Measurements from ENCODE around the gene SOX14. TPM values are rescaled to one million over a fixed set of nuclear protein-coding genes. Genes with fewer than 3 reads are reported as not detected.

SOX14 gene
- total RNA-seq, 2 donors from 2014 or later, result not detected

DNA sequence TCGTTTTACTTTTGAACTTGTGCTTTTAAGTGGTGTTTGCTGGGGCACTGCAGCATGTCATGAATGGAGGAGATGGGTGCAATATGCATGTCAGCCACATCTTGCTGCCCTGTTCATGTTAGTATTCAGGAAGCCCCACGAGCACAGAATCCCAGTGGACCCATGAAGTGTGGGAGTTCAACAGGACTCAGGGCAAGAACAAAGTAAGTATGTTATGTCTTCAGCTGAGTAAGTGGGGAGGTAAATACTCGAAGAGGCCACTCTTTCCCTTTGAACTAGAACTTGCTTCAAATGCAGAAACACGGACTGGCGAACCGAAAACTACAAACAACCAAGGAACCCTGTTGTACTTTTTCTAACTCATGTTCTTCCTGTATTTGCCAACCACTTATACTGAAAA, 23.4 kb downstream of the SOX14 start:
- TF ChIP-seq, protein P1, sequence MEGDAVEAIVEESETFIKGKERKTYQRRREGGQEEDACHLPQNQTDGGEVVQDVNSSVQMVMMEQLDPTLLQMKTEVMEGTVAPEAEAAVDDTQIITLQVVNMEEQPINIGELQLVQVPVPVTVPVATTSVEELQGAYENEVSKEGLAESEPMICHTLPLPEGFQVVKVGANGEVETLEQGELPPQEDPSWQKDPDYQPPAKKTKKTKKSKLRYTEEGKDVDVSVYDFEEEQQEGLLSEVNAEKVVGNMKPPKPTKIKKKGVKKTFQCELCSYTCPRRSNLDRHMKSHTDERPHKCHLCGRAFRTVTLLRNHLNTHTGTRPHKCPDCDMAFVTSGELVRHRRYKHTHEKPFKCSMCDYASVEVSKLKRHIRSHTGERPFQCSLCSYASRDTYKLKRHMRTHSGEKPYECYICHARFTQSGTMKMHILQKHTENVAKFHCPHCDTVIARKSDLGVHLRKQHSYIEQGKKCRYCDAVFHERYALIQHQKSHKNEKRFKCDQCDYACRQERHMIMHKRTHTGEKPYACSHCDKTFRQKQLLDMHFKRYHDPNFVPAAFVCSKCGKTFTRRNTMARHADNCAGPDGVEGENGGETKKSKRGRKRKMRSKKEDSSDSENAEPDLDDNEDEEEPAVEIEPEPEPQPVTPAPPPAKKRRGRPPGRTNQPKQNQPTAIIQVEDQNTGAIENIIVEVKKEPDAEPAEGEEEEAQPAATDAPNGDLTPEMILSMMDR (IDR thresholded peaks at IDR 0.05), result no peak
- no peak for DNase-seq (ENCODE audit: low spot score)
- no peaks in the 10 kb centered on the region for H3K4me1 ChIP-seq

GRCh38 chr3:137789236-137789635, 25.1 kb downstream of the SOX14 start:
- H3K4me1 ChIP-seq, result no peaks in the 10 kb centered on the region
- H3K27ac ChIP-seq, result no peak overlapping the region

More for the DNA sequence above, 23.4 kb downstream of the SOX14 start:
- Histone ChIP-seq H3K36me3 (no peaks in the 10 kb centered on the region), H3K27ac (no peak overlapping the region), H3K27me3 (peaks cover 0 to 5% of the 10 kb centered on the region in 2 donors), H3K4me3 (no peak overlapping the region), H3K9me3 (no peaks in the 10 kb centered on the region)

DNA sequence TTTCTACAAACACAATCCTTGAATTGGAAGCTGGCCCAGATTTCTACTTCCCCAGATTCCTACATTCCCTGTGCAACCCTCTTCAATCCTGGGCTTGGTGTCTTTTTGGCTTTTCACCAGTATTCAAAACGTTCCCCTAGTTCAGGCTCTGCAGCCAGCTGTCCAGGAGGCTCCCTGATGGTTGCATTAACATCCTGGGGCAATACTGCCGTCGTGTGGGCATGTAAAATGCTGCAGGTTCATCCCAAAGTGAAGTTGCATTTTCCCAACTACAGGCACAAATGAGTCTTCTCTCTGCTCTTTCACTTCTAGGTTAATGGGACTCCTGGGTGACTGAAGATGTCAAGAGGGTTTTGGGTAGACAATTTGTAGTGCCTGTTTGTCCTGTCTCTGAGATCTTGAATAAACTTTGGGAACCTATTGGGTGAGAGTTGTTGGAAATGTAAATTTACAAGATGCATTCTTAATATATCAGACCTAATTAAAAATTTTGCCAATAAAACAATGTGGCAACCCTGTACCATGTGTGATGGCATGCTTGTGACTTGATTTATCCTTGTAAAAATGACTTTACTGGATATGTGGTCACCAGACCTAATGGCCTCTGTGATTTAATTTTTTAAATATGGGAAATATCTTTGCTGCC, 28.6 kb downstream of the SOX14 start:
- Histone ChIP-seq H3K4me3 (no peak overlapping the region), H3K4me1 (no peaks in the 10 kb centered on the region)

More at GRCh38 chr3:137789236-137789635, 25.1 kb downstream of the SOX14 start:
- Histone ChIP-seq H3K36me3 (no peaks in the 10 kb centered on the region), H3K27me3 (peaks cover 0 to 5% of the 10 kb centered on the region in 2 donors), H3K9me3 (no peaks in the 10 kb centered on the region), H3K4me3 (no peak overlapping the region)
- TF ChIP-seq, protein P1 (IDR thresholded peaks at IDR 0.05), result no peak
- no peak for DNase-seq (ENCODE audit: low spot score)

DNA sequence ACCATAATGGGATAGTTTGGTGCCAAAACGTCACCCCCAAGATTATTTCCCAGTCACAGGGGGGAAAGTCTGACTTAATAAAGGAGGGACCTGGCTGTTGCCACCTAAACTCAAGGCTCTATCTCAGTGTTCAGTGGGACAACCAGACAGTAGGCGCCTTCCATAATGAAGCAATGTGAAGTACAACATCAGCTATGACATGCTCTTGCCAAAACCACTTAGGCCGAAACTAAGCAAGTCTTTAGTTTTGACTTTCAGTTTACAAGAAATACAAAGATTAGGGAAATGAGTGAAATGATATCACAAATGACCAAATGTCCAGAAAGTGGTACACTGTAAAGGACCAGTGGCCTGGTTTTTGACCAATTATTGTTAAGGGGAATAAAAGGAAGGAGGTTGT, 32.9 kb downstream of the SOX14 start:
- TF ChIP-seq, protein P1 (IDR thresholded peaks at IDR 0.05), result no peak
- no peaks in the 10 kb centered on the region for H3K27me3 ChIP-seq
- H3K4me1 ChIP-seq, result no peaks in the 10 kb centered on the region
- H3K9me3 ChIP-seq, result no peaks in the 10 kb centered on the region
- H3K4me3 ChIP-seq, result no peak overlapping the region
- H3K36me3 ChIP-seq, result no peaks in the 10 kb centered on the region
- no peak for DNase-seq (ENCODE audit: low spot score)
- H3K27ac ChIP-seq, result no peak overlapping the region

More for the DNA sequence above, 28.6 kb downstream of the SOX14 start:
- Histone ChIP-seq H3K27ac (no peak overlapping the region), H3K9me3 (no peaks in the 10 kb centered on the region), H3K36me3 (no peaks in the 10 kb centered on the region), H3K27me3 (no peaks in the 10 kb centered on the region)
- TF ChIP-seq, protein P1 (IDR thresholded peaks at IDR 0.05), result peak in 1 of 2 donors; percentile 19
- DNase-seq (ENCODE audit: low spot score), result no peak

- Histone ChIP-seq H3K27me3 (no peaks in the 10 kb centered on the region), H3K4me1 (no peaks in the 10 kb centered on the region), H3K9me3 (no peaks in the 10 kb centered on the region), H3K36me3 (no peaks in the 10 kb centered on the region), H3K27ac (no peak overlapping the region), H3K4me3 (no peak overlapping the region)
- DNase-seq (ENCODE audit: low spot score), result no peak
- TF ChIP-seq, protein P1 (IDR thresholded peaks at IDR 0.05), result no peak
Observed at GRCh38 chr3:137803215-137803614, 39.1 kb downstream of the SOX14 start.

- no peaks in the 10 kb centered on the region for H3K9me3 ChIP-seq
- TF ChIP-seq, protein P1 (IDR thresholded peaks at IDR 0.05), result no peak
- H3K36me3 ChIP-seq, result no peaks in the 10 kb centered on the region
- no peak overlapping the region for H3K27ac ChIP-seq
- H3K4me3 ChIP-seq, result no peak overlapping the region
- no peaks in the 10 kb centered on the region for H3K4me1 ChIP-seq
- H3K27me3 ChIP-seq, result no peaks in the 10 kb centered on the region
- no peak for DNase-seq (ENCODE audit: low spot score)
Observed at GRCh38 chr3:137807998-137808397, 43.9 kb downstream of the SOX14 start.

All from right atrium auricular region (tissue), 2 donors.